GM12891 (cell line): ENCODE data around the gene KCNK17.

ENCODE experiments used
- POLR2A ChIP-seq: IDR thresholded peaks from 2 replicates; pipeline ENCODE4 v1.6.1; 2011; ENCODE audit warnings: low read depth, low read length, control low read depth
- TAF1 ChIP-seq: IDR thresholded peaks from 2 replicates; pipeline ENCODE4 v1.6.1; 2011; ENCODE audit warnings: low read depth, low read length, control low read depth

DNA sequence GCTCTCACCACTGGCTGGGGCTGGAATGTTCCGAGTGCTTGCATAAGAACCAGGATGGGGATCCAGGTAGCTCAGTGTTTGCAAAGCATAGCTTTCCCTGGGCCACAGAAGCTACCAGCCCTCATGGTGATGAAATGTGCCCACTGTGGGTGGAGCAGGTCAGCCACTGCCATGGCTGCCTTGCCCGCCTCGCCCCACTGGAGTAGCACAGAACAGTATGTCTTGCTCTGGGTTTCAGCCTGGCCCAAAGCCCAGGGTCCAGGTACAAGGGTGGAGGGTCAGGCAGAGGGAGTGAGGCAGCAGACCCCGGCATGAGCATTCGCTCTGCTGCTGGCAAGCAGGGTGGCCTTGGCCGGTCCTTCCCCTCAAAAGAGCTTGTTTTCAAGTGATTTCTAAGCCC lies 34.7 kb downstream of the KCNK17 start:
- TF ChIP-seq POLR2A (no peak), TAF1 (no peak)
